ENCODE results near the gene SIAH2.

GRCh38 chr3:150811984-150812383 lies 49.0 kb upstream of the SIAH2 start:
- no peak for TF ChIP-seq CTCF (IDR thresholded peaks at IDR 0.05)
- TF ChIP-seq POLR2A (IDR thresholded peaks at IDR 0.05): no peak

Data from right lobe of liver (tissue), 4 donors.